ENCODE data around the gene LANCL3. TPM values are rescaled to one million over a fixed set of nuclear protein-coding genes. Genes with fewer than 3 reads are reported as not detected.
"Not testable (repeated sequence)": the region's sequence is repeated elsewhere in the genome, so short reads cannot be mapped to it uniquely, and the experiment has no call there.

The LANCL3 gene
- total RNA-seq, 4 donors from 2014 or later: 0.80 to 6.6 (median 4.7) TPM

GRCh38 chrX:37644381-37645305 lies 73.2 kb downstream of the LANCL3 start:
- no peak overlapping the region for H3K27ac ChIP-seq
- H3K4me1 ChIP-seq: no peaks in the 10 kb centered on the region
- DNase-seq: peak; percentile 29
- H3K36me3 ChIP-seq: no peaks in the 10 kb centered on the region
- no peaks in the 10 kb centered on the region for H3K9me3 ChIP-seq
- TF ChIP-seq POLR2A (IDR thresholded peaks at IDR 0.05): no peak
- no peak for TF ChIP-seq EP300 (IDR thresholded peaks at IDR 0.05; ENCODE audit: low read depth)
- no peak for TF ChIP-seq CTCF (IDR thresholded peaks at IDR 0.05)
- no peak for TF ChIP-seq POLR2AphosphoS5 (IDR thresholded peaks at IDR 0.05)
- WGBS, 2 donors (ENCODE audit: low coverage in 1 of 2): 0 to 42% methylated on average over 1 to 6 of the region's 6 CpGs
- no peak overlapping the region for H3K4me3 ChIP-seq
- no peaks in the 10 kb centered on the region for H3K27me3 ChIP-seq
- intact Hi-C loops (cut with DNase I; ENCODE audit: low total_unique reads) (no loop called here), in situ Hi-C loops (cut with MboI; ENCODE audit: low pct_ligation_motif_present in 1 of 4, low pct_unique_long_range_greater_than_20kb in 1 of 4, low sequenced_read_pairs in 3 of 4) (loop anchor here in 1 of 4 donors (25.0 kb wide), 1 partner anchor 93 kb away; no protein-coding TSS in a partner anchor)

GRCh38 chrX:37646254-37646653 lies 74.8 kb downstream of the LANCL3 start:
- in situ Hi-C loops (cut with MboI; ENCODE audit: low pct_ligation_motif_present in 1 of 4, low pct_unique_long_range_greater_than_20kb in 1 of 4, low sequenced_read_pairs in 3 of 4): loop anchor here in 1 of 4 donors (25.0 kb wide), 1 partner anchor 91 kb away; no protein-coding TSS in a partner anchor
- DNase-seq: no peak

DNA sequence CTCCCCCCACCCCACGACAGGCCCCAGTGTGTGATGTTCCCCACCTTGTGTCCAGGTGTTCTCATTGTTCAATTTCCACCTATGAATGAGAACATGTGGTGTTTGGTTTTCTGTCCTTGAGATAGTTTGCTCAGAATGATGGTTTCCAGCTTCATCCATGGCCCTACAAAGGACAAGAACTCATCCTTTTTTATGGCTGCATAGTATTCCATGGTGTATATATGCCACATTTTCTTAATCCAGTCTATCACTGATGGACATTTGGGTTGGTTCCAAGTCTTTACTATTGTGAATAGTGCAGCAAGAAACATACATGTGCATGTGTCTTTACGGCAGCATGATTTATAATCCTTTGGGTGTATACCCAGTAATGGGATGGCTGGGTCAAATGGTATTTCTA lies 79.4 kb downstream of the LANCL3 start:
- intact Hi-C loops (cut with DNase I; ENCODE audit: low total_unique reads); in situ Hi-C loops (cut with MboI; ENCODE audit: low pct_ligation_motif_present in 1 of 4, low pct_unique_long_range_greater_than_20kb in 1 of 4, low sequenced_read_pairs in 3 of 4); H3K4me1 ChIP-seq; H3K36me3 ChIP-seq; H3K9me3 ChIP-seq; DNase-seq; H3K4me3 ChIP-seq; H3K27me3 ChIP-seq; H3K27ac ChIP-seq: not testable (repeated sequence)
- 83 to 100% methylated on average over 1 to 2 of the region's 2 CpGs for WGBS, 2 donors (ENCODE audit: low coverage in 1 of 2)

More at GRCh38 chrX:37646254-37646653, 74.8 kb downstream of the LANCL3 start:
- H3K9me3 ChIP-seq: no peaks in the 10 kb centered on the region
- no peaks in the 10 kb centered on the region for H3K4me1 ChIP-seq
- intact Hi-C loops (cut with DNase I; ENCODE audit: low total_unique reads): no loop called here
- no peaks in the 10 kb centered on the region for H3K36me3 ChIP-seq
- no peak overlapping the region for H3K27ac ChIP-seq
- no peak overlapping the region for H3K4me3 ChIP-seq
- TF ChIP-seq CTCF (IDR thresholded peaks at IDR 0.05): peak in 3 of 5 experiments; percentile 12 to 34 (median 21)
- no peak for TF ChIP-seq POLR2AphosphoS5 (IDR thresholded peaks at IDR 0.05)
- TF ChIP-seq POLR2A (IDR thresholded peaks at IDR 0.05): no peak
- TF ChIP-seq EP300 (IDR thresholded peaks at IDR 0.05; ENCODE audit: low read depth): no peak
- H3K27me3 ChIP-seq: no peaks in the 10 kb centered on the region

GRCh38 chrX:37651921-37652452 lies 80.5 kb downstream of the LANCL3 start:
- 71% methylated on average over 1 of the region's 1 CpG; no CpG with 5 or more reads in 1 of the 2 donors for WGBS, 2 donors (ENCODE audit: low coverage in 1 of 2)
- Histone ChIP-seq H3K27me3 (no peaks in the 10 kb centered on the region), H3K4me3 (no peak overlapping the region), H3K4me1 (no peaks in the 10 kb centered on the region), H3K36me3 (no peaks in the 10 kb centered on the region), H3K27ac (no peak overlapping the region), H3K9me3 (no peaks in the 10 kb centered on the region)
- in situ Hi-C loops (cut with MboI; ENCODE audit: low pct_ligation_motif_present in 1 of 4, low pct_unique_long_range_greater_than_20kb in 1 of 4, low sequenced_read_pairs in 3 of 4) (no loop called here), intact Hi-C loops (cut with DNase I; ENCODE audit: low total_unique reads) (no loop called here)
- DNase-seq: no peak
- no peak for TF ChIP-seq POLR2A (IDR thresholded peaks at IDR 0.05)
- TF ChIP-seq CTCF (IDR thresholded peaks at IDR 0.05): no peak
- TF ChIP-seq POLR2AphosphoS5 (IDR thresholded peaks at IDR 0.05): no peak
- TF ChIP-seq EP300 (IDR thresholded peaks at IDR 0.05; ENCODE audit: low read depth): no peak
